CD14-positive monocyte (primary cell): Measurements from ENCODE around the gene CA6. TPM values are rescaled to one million over a fixed set of nuclear protein-coding genes. Genes with fewer than 3 reads are reported as not detected.
A peak's percentile ranks its signal among the peaks of the same experiment; 100 is the strongest.

Experiments used
- DNase-seq, 3 donors: peaks; one replicate each; pipeline ENCODE4 v3.0.0-alpha.2; 2011 to 2022
- H2AFZ ChIP-seq: 2 replicates; pipeline ENCODE4 v1.6.0; 2012; ENCODE audit warnings: mild to moderate bottlenecking, low read depth, low read length, inconsistent platforms; ENCODE audit not compliant: insufficient read depth, poor library complexity, severe bottlenecking
- H3K27ac ChIP-seq, 2 donors: 1 replicate in 1 of 2; 2 replicates in 1 of 2; pipeline ENCODE4 v1.5.1; 2012 to 2013; ENCODE audit warnings: low read length in 2 of 2, control low read depth in 1 of 2, inconsistent platforms in 1 of 2, low read depth in 1 of 2, mild to moderate bottlenecking in 1 of 2
- H3K27me3 ChIP-seq, 2 donors: one replicate each; pipeline versions ENCODE4 v1.6.0 to v1.6.1; 2011 to 2013; ENCODE audit warnings: low read length in 2 of 2; ENCODE audit not compliant: control insufficient read depth in 2 of 2, insufficient read depth in 2 of 2
- H3K36me3 ChIP-seq, 2 donors: replicated peaks in 1 of 2; 1 replicate in 1 of 2; 2 replicates in 1 of 2; pipeline versions ENCODE4 v1.5.1 to v1.6.1; 2012 to 2013; ENCODE audit warnings: low read length in 2 of 2, control low read depth in 1 of 2, inconsistent platforms in 1 of 2, mild to moderate bottlenecking in 1 of 2; ENCODE audit not compliant: insufficient read depth in 2 of 2, control insufficient read depth in 1 of 2
- H3K4me1 ChIP-seq, 2 donors: 1 replicate in 1 of 2; 2 replicates in 1 of 2; pipeline versions ENCODE4 v1.5.1 to v1.6.1; 2012 to 2013; ENCODE audit warnings: low read length in 2 of 2, control low read depth in 1 of 2, inconsistent platforms in 1 of 2, mild to moderate bottlenecking in 1 of 2, moderate library complexity in 1 of 2; ENCODE audit not compliant: insufficient read depth in 2 of 2, control insufficient read depth in 1 of 2
- H3K4me2 ChIP-seq: replicated peaks from 2 replicates; pipeline ENCODE3; 2012; ENCODE audit warnings: low read length, moderate library complexity, mild to moderate bottlenecking; ENCODE audit not compliant: poor library complexity, severe bottlenecking; ENCODE audit errors: extremely low read depth
- H3K4me3 ChIP-seq, 3 experiments: fragments of 200-600 bp in 1 of 3; sonication (generic) in 1 of 3; replicated peaks in 1 of 3; 1 replicate in 2 of 3; 2 replicates in 1 of 3; pipeline ENCODE4 v1.5.1; 2011 to 2013; ENCODE audit warnings: low read length in 3 of 3, mild to moderate bottlenecking in 3 of 3, control low read depth in 2 of 3, low read depth in 2 of 3, inconsistent platforms in 1 of 3, moderate library complexity in 1 of 3
- H3K79me2 ChIP-seq: 2 replicates; pipeline ENCODE4 v1.6.0; 2012; ENCODE audit warnings: mild to moderate bottlenecking, control low read depth, inconsistent platforms, low read length, moderate library complexity; ENCODE audit not compliant: insufficient read depth
- H3K9ac ChIP-seq: 2 replicates; pipeline ENCODE4 v1.6.0; 2017; ENCODE audit warnings: low read length, mild to moderate bottlenecking; ENCODE audit not compliant: insufficient read depth, poor library complexity, severe bottlenecking
- H3K9me3 ChIP-seq, 2 donors: replicated peaks in 1 of 2; 1 replicate in 1 of 2; 2 replicates in 1 of 2; pipeline versions ENCODE4 v1.5.1 to v1.6.1; 2012 to 2013; ENCODE audit warnings: low read length in 2 of 2, control low read depth in 1 of 2; ENCODE audit not compliant: control insufficient read depth in 1 of 2, insufficient read depth in 1 of 2
- H4K20me1 ChIP-seq: 2 replicates; pipeline ENCODE4 v1.6.0; 2012; ENCODE audit warnings: mild to moderate bottlenecking, low read length, control low read depth, moderate library complexity; ENCODE audit not compliant: insufficient read depth
- H3K27ac Mint-ChIP-seq, 7 donors: one replicate each; pipeline ENCODE4 v1.8.0; 2020; ENCODE audit warnings: mild to moderate bottlenecking in 7 of 7, mixed read lengths in 7 of 7, moderate library complexity in 6 of 7, inconsistent platforms in 2 of 7
- H3K27me3 Mint-ChIP-seq, 3 donors: one replicate each; pipeline ENCODE4 v1.8.0; 2021 to 2022; ENCODE audit warnings: low read depth in 3 of 3, mild to moderate bottlenecking in 3 of 3, mixed read lengths in 3 of 3, moderate library complexity in 3 of 3, inconsistent platforms in 1 of 3
- H3K36me3 Mint-ChIP-seq, 2 donors: one replicate each; pipeline ENCODE4 v1.8.0; 2020; ENCODE audit warnings: mixed read lengths in 2 of 2, inconsistent platforms in 1 of 2, mild to moderate bottlenecking in 1 of 2
- H3K4me1 Mint-ChIP-seq: one replicate; pipeline ENCODE4 v1.8.0; 2020; ENCODE audit warnings: mild to moderate bottlenecking, mixed read lengths
- H3K4me3 Mint-ChIP-seq, 2 donors: one replicate each; pipeline ENCODE4 v1.8.0; 2020; ENCODE audit warnings: mild to moderate bottlenecking in 2 of 2, mixed read lengths in 2 of 2, moderate library complexity in 1 of 2
- H3K9me3 Mint-ChIP-seq, 7 donors: one replicate each; pipeline ENCODE4 v1.8.0; 2020 to 2022; ENCODE audit warnings: mixed read lengths in 7 of 7, mild to moderate bottlenecking in 6 of 7, moderate library complexity in 6 of 7, inconsistent platforms in 2 of 7
- WGBS: methylation state at CpG from one replicate; pipeline ENCODE4 v1.1.5; 2013; ENCODE audit warnings: missing lambda C conversion rate; ENCODE audit not compliant: insufficient coverage; 5-methylcytosine and 5-hydroxymethylcytosine counted together
- intact Hi-C, 2 donors: fragments of 100-400 bp; cut with micrococcal nuclease; formaldehyde crosslinking; loops; one replicate each; pipeline versions ENCODE4 v1.15.0 to v1.15.1; 2023
- polyA plus RNA-seq, 3 donors: library from polyadenylated mRNA; depleted of rRNA in 1 of 3; unstranded in 2 of 3; stranded (reverse) in 1 of 3; fragments of 300-500 nt in 2 of 3; fragments of >200 nt in 1 of 3; fragmentation: Illumina TruSeq in 2 of 3; gene quantifications; 1 replicate in 2 of 3; 2 replicates in 1 of 3; pipeline ENCODE4 v1.2.3, GENCODE V29; 2012 to 2021
- TF ChIP-seq, protein P1 (sequence below): fragments of 200-600 bp; IDR thresholded peaks from one replicate; pipeline ENCODE4 v1.8.0; 2022; ENCODE audit warnings: antibody characterized with exemption, mild to moderate bottlenecking

CA6 gene
- polyA plus RNA-seq, 3 donors, result not detected

DNA sequence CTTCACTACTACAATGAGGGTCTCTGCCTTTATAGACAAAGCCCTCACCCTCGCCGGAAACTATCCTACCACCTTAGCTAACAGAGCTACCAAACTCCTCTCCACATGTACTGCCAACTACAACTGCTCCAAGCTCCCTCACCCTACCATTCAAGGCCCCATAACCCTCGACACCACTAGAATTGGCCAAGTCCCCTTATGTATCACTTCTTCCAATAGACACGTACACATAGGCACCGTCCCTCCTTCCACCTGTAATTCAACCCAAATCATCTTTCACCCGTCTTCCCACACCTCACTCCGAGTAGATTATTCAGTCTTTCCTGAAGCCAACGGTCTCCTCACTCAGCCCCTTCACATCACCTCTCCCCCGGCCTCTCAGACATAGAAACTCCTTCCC is 19.7 kb upstream of the CA6 start:
- Histone ChIP-seq H3K4me2 (no peak overlapping the region), H3K79me2 (no peaks in the 10 kb centered on the region), H4K20me1 (no peaks in the 10 kb centered on the region), H3K9me3 (no peaks in the 10 kb centered on the region), H3K4me3 (no peak overlapping the region), H3K4me1 (peaks cover 8 to 10% of the 10 kb centered on the region in 2 donors), H3K36me3 (no peaks in the 10 kb centered on the region), H3K27ac (no peak overlapping the region), H2AFZ (peak overlapping the region; percentile 15), H3K27me3 (no peaks in the 10 kb centered on the region), H3K9ac (no peak overlapping the region)
- 92% methylated on average over 9 of the region's 9 CpGs for WGBS
- Mint-ChIP-seq H3K4me3 (no peak overlapping the region), H3K9me3 (peaks cover 0 to 2% (median 0%) of the 10 kb centered on the region in 7 donors), H3K36me3 (no peaks in the 10 kb centered on the region), H3K27me3 (no peaks in the 10 kb centered on the region), H3K4me1 (peaks cover 3% of the 10 kb centered on the region), H3K27ac (no peak overlapping the region)
- no peak for DNase-seq
- intact Hi-C loops, result loop anchor here (2.0 to 10.0 kb wide), 2 partner anchors 75 to 179 kb away; no protein-coding TSS in a partner anchor
- TF ChIP-seq, protein P1, sequence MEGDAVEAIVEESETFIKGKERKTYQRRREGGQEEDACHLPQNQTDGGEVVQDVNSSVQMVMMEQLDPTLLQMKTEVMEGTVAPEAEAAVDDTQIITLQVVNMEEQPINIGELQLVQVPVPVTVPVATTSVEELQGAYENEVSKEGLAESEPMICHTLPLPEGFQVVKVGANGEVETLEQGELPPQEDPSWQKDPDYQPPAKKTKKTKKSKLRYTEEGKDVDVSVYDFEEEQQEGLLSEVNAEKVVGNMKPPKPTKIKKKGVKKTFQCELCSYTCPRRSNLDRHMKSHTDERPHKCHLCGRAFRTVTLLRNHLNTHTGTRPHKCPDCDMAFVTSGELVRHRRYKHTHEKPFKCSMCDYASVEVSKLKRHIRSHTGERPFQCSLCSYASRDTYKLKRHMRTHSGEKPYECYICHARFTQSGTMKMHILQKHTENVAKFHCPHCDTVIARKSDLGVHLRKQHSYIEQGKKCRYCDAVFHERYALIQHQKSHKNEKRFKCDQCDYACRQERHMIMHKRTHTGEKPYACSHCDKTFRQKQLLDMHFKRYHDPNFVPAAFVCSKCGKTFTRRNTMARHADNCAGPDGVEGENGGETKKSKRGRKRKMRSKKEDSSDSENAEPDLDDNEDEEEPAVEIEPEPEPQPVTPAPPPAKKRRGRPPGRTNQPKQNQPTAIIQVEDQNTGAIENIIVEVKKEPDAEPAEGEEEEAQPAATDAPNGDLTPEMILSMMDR, result no peak

DNA sequence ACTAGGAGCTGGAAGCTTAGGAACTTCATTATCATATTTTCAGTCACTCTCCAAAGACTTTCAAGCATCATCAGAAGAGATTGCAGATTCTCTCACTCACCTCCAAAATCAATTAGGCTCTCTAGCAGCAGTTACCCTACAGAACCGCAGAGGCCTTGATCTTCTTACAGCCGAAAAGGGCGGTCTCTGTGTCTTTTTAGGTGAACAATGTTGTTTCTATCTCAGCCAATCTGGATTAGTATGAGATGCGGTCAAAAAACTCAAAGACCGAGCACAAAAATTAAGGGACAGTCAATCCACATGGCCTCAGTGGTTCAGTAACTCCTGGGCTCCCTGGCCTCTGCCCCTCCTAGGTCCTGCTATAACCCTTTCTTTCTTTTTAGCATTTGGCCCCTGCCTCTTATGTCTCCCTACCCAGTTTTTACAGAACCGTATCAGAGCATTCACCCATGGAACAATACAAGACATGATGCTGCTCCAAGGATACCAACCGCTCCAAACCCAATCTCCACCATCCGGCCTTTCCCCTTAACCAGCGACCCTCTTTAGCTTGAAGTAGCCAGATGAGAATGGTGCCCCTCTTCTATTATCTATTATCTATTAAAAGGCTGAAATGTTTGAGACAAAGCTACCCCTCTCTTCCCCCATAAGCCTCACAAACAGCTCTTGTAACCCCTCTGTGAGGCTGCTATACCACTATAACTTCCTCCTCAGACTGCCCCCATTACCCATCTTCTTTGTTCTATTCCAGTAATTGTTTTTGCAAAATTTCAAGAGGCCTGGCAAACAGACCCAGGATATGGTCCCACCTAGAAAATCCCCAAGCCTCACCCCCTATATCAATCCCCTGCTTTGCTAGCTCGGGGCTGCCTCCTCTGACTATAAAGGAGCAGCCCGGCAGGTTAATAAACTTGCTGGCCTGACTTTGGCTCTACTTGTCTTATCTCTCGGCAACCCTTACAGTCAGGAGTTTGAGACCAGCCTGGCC is 18.7 kb upstream of the CA6 start:
- Mint-ChIP-seq H3K4me3 (no peak overlapping the region), H3K9me3 (no peaks in the 10 kb centered on the region), H3K27me3 (peaks cover 0 to 2% (median 0%) of the 10 kb centered on the region in 3 donors), H3K27ac (no peak overlapping the region), H3K4me1 (peaks cover 3% of the 10 kb centered on the region), H3K36me3 (no peaks in the 10 kb centered on the region)
- no peak overlapping the region for H3K9ac ChIP-seq
- no peaks in the 10 kb centered on the region for H3K9me3 ChIP-seq
- H2AFZ ChIP-seq, result no peak overlapping the region
- TF ChIP-seq, protein P1, result no peak
- peaks cover 8 to 10% of the 10 kb centered on the region in 2 donors for H3K4me1 ChIP-seq
- no peaks in the 10 kb centered on the region for H3K27me3 ChIP-seq
- no peaks in the 10 kb centered on the region for H3K79me2 ChIP-seq
- H3K4me3 ChIP-seq, result no peak overlapping the region
- no peaks in the 10 kb centered on the region for H3K36me3 ChIP-seq
- intact Hi-C loops, result loop anchor here (10.0 kb wide), 1 partner anchor 178 kb away; no protein-coding TSS in a partner anchor
- no peak overlapping the region for H3K27ac ChIP-seq
- no peak for DNase-seq
- H3K4me2 ChIP-seq, result no peak overlapping the region
- no peaks in the 10 kb centered on the region for H4K20me1 ChIP-seq
- WGBS, result 100% methylated on average over 9 of the region's 12 CpGs
